SU-DHL-6 (cell line): ENCODE results near the gene TDP1.

Experiments
- EZH2phosphoT487 ChIP-seq: fragments of 200-600 bp; sonication (generic), shearing (Covaris generic); conservative IDR thresholded peaks from 2 replicates; pipeline ENCODE4 v1.6.1; 2018; ENCODE audit warnings: mild to moderate bottlenecking, antibody characterized with exemption, low read length, moderate library complexity, mixed read lengths
- TF ChIP-seq, protein P1 (sequence below): fragments of 200-600 bp; sonication (generic); IDR thresholded peaks from one replicate; pipeline ENCODE4 v1.5.1; 2017; ENCODE audit warnings: antibody characterized with exemption, mild to moderate bottlenecking, low read length, moderate library complexity; ENCODE audit not compliant: insufficient read depth, poor library complexity, severe bottlenecking

DNA sequence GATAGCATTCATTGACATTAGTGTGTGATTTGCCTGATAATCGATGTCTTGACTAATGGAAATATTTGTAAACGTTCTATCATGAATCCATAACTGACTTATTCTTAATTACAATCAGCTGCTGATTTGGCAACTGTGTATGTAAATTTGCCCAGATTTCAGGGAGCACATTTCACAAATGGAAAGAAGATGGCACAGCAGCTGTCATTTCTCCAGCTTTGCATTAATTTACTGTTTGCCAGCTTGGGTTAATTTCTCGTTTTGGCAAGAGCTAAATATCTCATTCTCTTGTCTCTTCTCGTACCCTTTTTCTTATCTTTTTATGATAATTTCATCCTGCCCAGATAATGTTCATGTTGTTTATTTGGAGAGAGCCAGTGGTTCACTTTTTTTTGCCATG is 22.9 kb downstream of the TDP1 start:
- TF ChIP-seq, protein P1, sequence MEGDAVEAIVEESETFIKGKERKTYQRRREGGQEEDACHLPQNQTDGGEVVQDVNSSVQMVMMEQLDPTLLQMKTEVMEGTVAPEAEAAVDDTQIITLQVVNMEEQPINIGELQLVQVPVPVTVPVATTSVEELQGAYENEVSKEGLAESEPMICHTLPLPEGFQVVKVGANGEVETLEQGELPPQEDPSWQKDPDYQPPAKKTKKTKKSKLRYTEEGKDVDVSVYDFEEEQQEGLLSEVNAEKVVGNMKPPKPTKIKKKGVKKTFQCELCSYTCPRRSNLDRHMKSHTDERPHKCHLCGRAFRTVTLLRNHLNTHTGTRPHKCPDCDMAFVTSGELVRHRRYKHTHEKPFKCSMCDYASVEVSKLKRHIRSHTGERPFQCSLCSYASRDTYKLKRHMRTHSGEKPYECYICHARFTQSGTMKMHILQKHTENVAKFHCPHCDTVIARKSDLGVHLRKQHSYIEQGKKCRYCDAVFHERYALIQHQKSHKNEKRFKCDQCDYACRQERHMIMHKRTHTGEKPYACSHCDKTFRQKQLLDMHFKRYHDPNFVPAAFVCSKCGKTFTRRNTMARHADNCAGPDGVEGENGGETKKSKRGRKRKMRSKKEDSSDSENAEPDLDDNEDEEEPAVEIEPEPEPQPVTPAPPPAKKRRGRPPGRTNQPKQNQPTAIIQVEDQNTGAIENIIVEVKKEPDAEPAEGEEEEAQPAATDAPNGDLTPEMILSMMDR: no peak
- no peak for TF ChIP-seq EZH2phosphoT487
